Subcutaneous adipose tissue (tissue), 4 donors: ENCODE results near the gene TMTC1. TPM values are rescaled to one million over a fixed set of nuclear protein-coding genes. Genes with fewer than 3 reads are reported as not detected.

Source experiments
- total RNA-seq, 4 donors: library from RNA; depleted of rRNA; stranded (reverse); fragments of >200 nt; gene quantifications; one replicate each; pipeline ENCODE4 v1.1.0, GENCODE V29; 2016
- TF ChIP-seq, protein P1 (sequence below): fragments of 450-650 bp; IDR thresholded peaks from one replicate; pipeline ENCODE4 v1.5.1; 2016; ENCODE audit warnings: low read depth, mild to moderate bottlenecking, control low read depth, antibody characterized with exemption, moderate library complexity

TMTC1 gene
- total RNA-seq, 4 donors from 2014 or later, result 45.4 to 153 (median 85.2) TPM

DNA sequence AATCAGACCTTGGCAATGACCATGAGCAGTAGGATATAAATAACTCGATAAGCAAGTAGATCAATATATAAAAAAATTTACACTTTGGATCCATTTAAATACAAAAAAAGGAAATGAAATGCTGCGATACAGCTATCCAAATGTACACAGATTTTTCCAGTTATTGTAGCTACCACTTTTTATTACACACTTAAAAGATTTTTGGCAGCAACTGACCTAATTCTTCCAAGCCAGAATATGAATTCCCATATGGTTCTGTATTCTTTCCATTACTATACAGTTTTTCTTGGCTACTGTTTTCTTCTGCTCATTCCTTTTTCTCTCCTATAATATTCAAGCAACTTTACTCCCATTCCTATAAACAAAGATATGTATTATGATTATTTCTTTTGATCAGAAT, 52.2 kb downstream of the TMTC1 start:
- TF ChIP-seq, protein P1, sequence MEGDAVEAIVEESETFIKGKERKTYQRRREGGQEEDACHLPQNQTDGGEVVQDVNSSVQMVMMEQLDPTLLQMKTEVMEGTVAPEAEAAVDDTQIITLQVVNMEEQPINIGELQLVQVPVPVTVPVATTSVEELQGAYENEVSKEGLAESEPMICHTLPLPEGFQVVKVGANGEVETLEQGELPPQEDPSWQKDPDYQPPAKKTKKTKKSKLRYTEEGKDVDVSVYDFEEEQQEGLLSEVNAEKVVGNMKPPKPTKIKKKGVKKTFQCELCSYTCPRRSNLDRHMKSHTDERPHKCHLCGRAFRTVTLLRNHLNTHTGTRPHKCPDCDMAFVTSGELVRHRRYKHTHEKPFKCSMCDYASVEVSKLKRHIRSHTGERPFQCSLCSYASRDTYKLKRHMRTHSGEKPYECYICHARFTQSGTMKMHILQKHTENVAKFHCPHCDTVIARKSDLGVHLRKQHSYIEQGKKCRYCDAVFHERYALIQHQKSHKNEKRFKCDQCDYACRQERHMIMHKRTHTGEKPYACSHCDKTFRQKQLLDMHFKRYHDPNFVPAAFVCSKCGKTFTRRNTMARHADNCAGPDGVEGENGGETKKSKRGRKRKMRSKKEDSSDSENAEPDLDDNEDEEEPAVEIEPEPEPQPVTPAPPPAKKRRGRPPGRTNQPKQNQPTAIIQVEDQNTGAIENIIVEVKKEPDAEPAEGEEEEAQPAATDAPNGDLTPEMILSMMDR, result no peak

GRCh38 chr12:29730481-29730880, 53.3 kb downstream of the TMTC1 start:
- TF ChIP-seq, protein P1, result no peak

DNA sequence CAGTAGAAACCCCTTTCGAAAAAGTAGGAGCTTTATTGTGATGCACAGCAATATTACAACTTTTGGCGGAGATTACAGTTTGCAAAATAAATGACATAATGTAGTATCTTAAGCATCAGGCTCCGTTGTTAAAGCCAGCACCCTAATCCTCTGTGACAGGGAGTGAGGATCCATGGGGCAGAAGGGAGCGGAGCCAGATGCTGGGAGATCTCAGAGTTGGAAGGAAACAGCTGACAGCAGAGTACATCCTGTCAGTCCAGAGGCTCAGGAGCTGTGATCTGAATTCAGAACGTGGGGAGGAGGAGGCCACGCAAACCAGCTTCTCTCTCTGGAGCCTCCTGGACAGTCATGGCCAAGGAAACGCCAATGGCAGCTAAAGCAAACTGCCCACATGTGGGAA, 55.7 kb downstream of the TMTC1 start:
- TF ChIP-seq, protein P1, result no peak

GRCh38 chr12:29726741-29727348, 56.9 kb downstream of the TMTC1 start:
- TF ChIP-seq, protein P1, result no peak

- TF ChIP-seq, protein P1, result no peak
Measured at GRCh38 chr12:29726321-29726692, 57.4 kb downstream of the TMTC1 start.

GRCh38 chr12:29725587-29726320, 58.0 kb downstream of the TMTC1 start:
- TF ChIP-seq, protein P1, result no peak

- TF ChIP-seq, protein P1, result no peak
Measured at GRCh38 chr12:29722164-29722563, 61.6 kb downstream of the TMTC1 start.
